LHCN-M2 (cell line): Measurements from ENCODE around the gene SCARB1. TPM values are rescaled to one million over a fixed set of nuclear protein-coding genes. Genes with fewer than 3 reads are reported as not detected.

Source experiments
- DNase-seq: peaks from one replicate; pipeline ENCODE4 v3.0.0-alpha.2; 2012; ENCODE audit warnings: low read depth
- total RNA-seq: library from RNA; depleted of rRNA; stranded (reverse); fragments of >200 nt; gene quantifications from 2 replicates; pipeline ENCODE4 v1.2.3, GENCODE V29; 2014

Gene SCARB1
- total RNA-seq, 1 experiment from 2014 or later: 3.3 TPM

DNA sequence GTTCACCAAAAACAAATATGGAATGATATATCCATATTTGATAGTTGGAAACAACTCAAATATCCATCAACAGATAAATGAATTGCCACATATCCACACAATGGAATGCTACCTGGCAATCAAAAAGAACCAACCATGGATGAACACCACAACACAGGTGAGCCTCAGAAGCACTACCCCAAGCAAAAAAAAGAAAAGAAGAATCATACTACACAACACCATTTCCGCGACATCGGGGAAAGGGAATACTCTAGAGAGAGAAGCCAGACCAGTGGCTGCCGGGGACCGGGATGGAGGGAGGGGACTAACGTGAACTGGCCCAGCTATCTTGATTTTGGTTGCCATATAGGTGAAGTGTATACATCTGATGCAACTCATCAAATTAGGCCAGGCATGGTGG lies 41.4 kb downstream of the SCARB1 start:
- DNase-seq: no peak

DNA sequence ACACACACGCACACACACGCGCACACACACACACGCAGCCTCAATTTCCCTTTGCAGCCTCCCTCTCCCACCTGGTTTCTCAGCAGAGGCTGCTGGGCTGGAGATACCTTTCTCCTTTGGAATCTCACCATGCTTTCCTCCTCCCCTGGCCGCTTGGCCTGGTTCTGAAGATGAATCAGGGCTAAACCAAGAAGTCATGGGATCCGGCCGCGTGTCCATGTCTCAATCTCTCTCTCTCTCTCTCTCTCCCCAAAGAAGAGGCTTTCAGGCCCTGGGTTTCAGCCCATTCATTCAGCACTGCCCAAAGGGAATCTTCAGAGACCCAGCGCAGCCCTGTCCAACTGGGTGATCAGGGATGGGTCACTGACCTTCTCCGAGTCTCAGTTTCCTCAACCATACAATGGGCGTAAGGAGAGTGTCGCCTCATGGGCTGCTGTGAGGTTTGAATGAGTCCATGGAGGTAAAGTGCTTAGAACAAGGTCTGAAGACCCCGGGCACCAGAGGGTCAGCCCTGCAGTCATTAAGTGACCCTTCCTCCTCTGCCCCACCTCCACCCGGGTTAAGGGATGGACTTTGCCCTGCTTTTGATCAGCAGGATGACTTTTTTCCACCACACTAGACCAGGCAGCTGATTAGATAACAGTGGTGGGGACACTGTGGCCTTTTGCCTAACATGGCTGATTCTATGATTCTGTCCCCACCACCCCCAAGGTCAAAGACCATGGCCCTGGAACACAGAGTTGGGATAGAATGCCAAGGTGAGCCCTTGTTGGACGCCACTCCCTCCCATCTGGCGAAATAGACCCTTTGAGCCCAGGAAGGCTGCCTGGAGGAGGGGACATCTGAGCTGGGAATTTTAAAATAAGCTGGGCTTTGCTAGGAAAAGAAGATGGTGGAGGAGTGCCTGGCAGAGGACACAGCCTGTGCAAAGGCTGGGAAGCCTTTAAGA lies 42.1 kb downstream of the SCARB1 start:
- no peak for DNase-seq

DNA sequence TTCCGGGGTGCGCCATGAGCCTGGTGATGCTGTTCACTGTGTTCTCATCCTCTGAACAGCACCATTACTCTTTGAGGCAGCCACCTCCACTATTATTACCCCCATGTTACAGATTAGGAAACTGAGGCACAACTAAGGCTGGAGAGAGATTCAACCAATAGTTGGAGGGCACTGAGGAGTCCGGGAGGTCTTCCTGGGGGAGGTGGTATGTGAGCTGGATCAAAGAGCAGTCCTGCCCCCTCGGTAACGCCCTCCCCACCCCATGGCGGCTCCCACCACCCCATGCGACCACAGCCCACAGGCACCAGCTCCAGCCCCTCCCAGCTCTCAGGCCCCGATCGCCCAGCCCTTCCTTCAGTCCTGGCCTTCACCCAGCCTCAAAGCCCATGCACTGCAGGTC lies 43.5 kb downstream of the SCARB1 start:
- DNase-seq: no peak

DNA sequence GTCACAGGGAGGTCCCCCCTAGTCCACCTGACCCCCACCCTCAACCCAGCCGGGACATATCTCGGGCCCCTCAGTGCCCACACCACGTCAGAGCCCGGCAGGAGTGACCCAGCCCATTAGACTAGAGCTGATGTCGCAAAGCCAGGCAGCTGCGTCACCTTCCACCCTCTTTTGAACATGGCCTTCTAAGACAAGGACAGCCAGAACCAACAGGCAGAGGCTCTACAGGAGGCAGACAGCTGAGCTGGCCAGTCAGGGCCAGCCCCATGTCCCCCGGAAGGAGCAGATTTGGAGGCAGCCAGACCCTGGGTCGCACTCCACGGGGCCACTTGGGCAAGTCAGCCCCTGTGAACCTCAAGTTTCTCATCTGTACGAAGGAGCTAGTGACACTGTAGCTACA lies 44.1 kb downstream of the SCARB1 start:
- no peak for DNase-seq

DNA sequence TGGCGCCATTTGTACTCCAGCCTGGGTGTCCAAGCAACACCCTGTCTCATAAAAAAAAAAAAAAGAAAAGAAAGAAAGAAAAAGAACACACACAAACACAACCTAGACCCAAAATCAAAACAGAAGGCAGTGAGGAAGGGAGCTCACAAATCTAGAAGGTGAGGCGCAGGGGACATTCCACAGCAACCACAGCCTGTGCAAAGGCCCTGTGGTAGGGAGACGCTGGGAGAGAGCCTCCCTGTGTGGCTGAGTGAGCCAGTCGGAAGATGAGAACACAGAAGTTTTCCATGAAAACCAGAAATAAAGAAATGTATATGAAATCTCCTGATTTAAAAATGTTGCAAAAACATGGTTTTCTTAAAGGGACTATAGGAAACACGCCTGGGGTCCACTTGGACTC lies 44.6 kb downstream of the SCARB1 start:
- no peak for DNase-seq

DNA sequence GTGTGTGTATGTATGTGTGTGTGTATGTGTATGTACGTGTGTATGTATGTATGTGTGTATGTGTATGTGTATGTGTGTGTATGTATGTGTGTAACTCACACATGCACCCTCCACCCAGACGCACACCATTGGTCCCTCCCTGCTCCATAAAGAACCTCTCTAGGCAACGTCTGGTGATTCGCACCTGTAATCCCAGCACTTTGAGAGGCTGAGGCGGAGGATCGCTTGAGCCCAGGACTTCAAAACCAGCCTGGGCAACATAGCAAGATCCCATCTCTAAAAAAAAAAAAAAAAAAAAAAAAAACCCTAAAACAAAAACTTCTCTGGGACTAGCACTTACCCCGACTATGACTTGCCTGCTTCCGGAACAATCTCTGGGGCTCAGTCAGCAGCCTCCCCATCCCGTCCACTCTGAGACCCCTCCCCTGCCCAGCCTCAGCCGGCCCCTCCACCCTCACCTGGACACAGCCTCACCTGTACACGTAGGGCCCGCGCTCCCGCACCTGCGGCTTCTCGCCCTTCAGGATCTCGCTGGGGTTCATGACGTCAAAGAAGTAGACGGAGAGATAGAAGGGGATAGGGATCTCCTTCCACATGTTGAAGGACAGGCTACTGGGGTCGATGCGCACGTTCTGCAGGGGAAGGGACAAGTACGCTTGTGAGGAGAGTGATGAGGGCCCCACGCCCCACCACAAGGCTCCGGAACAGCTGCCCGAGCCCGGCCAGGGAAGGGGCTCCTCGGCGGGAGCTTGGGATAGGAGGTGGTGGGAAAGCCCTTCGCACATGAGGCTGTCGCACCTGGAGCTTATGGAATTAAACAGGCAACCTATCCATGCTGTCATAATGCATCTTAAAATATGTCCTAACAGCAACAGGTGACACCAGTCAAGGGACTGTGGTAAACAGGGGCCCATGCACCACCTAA lies 46.3 kb downstream of the SCARB1 start:
- no peak for DNase-seq

DNA sequence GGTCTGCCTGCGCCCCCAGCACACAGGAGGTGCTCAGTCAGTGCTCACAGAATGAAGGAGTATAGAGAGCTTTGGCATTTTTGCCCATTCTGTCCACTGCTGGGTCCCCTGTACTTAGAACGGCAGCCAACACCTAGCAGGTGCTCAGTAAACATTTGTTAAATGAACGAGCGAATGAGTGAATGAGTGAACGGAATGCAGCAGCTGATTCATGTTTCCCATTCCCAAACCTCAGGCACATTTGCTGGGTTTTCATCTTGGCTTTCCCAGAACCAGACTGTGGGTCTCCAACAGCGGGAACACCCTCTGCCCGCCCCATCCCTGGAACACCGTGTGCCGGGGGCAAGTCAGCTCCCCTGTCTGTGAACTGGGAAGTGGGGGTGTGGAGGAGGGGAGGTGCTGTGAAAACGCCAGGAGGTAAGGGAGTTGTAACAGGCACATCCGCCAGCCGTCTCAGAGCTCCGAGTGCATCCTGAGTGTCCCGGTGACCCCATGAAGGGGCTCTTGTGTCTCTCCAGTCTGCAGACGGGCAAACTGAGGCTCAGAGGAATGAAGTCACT lies 47.3 kb downstream of the SCARB1 start:
- DNase-seq: no peak

DNA sequence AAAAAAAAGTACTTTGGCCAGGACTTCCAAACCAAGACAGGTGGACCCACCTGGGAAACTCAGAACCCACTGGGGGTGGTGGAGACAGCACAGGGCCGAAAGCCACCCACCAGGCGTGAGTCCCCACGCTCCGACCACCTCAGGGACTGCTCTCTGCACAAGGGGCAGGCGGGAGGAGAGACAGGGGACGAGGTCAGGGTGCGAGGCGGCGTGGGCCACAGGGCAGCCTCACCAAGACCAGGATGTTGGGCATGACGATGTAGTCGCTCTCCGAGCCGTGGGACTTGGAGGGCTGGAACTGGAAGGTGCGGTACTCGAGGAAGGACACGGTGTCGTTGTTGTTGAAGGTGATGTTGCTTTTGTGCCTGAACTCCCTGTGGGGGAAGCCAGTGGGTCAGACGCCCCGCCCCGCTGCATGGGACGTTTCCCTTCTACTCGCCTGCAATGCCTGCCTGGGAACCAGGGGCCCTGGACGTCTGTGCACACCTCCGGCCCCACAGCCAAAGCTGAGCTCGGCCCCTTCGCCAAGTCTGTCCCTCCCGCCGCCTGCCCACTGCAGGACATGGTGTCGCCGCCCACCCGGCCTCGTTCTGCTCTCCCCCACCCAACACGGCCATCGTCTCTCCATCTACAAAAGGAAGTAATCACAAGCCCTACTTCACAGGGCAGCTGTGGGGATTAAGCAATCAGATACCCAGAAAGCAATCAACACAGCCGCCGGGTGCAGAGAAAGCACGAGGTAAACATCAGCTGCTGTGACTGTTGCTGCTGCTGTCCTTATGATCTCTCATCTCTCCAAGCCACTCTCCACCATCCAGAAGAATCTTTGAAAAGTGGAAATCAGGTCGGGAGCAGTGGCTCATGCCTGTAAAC lies 48.7 kb downstream of the SCARB1 start:
- DNase-seq: no peak

DNA sequence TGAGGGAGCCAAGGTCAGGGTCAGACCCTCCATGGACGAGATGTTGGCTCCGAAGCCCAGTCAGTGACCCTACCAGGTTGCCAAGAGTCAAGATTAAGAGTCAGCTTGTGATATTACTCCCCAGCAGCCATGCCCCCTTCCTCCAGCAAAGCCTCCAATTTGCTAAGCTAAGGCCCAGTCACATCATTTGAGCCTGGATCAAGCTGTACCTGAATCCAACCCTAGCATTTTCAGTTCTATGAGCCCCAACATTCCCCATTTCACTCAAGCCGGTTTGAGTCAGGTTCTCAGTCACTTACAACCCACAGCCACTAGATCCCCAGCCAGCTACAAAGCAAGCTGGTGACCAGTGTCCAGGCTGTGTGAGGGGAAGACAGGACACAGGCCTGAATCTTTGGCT lies 49.9 kb downstream of the SCARB1 start:
- no peak for DNase-seq

DNA sequence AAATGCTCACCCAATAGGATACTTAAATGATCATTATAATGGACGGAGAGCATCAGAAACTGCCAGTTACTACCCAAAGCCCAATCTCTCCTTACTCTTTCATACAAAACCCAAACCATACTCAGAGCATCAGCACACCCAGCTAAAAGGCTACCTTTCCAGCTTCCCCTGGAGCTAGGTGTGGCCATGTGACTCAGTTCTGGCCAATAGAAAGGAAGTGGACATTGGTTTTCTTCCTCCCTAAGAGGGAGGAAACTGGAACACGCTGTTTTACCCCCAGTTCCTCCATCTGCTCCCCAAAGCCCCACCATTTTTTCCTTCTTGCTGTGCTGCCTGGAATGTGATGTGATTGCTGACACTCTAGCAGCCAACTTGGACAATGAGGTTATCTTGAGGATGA lies 50.7 kb downstream of the SCARB1 start:
- DNase-seq: no peak

DNA sequence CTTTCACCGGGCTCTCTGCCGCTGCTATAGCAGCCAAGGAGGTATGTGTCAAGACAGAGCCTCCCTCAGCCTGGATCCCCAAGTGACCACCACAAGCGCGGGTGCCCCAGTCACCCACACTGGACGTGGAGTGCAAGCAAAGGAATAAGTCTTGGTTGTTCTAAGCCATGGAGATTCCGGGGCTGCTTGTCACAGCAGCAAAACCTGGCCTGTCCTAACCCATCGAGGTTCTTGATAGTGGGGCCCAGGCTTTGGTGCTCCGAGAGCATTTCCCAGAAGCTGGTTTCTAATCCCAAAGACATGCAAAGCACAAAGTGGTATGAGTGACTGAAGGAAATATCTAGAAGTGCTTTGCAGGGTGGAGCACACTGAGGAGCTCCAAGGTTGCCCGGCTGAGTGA lies 51.3 kb downstream of the SCARB1 start:
- DNase-seq: no peak

DNA sequence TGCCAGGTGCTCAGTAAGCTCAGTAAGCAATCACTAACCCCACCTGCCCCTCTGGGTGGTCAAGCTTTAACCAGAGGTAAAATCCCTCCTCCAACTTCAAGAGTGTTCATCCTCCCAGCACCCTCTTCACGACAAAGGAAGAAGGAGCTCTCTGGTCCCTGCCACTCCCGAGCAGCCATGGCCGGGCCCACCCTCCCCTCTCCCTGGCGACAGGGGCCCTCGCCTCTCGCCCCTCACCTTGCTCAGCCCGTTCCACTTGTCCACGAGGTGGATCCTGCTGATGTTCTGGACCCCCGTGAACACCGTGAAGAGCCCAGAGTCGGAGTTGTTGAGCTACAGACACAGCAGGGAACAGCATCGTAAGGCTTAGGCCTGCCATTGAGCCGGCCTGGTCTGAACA lies 52.0 kb downstream of the SCARB1 start:
- DNase-seq: no peak

DNA sequence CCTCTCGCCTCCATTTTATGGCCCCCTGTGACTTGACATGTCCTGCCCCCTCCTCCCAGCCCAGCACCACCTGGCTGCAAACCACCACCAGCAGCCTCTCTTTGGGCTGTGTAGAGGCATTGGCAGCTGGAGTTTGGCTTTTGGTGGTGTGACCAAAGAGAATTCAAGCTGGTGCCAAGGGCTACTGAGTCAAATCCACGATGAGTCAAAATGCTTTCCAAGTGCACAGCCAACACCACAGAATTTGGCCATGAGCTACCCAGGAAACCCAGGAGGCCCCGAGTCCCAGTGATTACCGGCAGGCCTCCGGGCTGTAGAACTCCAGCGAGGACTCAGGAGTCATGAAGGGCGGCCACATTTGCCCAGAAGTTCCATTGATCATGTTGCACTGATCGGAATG lies 53.8 kb downstream of the SCARB1 start:
- peak; percentile 49 for DNase-seq

DNA sequence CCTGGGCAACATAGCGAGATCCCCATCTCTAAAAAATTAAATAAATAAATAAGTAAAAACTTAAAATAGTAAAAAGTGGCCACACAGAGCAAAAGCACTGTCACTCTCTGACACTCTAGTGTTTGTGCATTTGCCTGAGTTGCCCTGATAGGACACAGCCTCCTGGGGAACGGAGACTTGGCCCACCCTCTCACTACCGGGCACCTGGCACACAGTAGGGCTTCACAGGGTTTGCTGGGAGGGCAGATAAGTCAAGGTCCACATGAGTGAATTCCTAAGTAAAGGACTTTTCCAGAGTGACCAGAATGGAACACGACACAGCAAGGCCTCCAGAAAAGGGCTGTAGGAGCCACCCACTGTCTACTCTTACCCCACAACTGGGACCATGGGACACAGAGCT lies 54.3 kb downstream of the SCARB1 start:
- DNase-seq: no peak

DNA sequence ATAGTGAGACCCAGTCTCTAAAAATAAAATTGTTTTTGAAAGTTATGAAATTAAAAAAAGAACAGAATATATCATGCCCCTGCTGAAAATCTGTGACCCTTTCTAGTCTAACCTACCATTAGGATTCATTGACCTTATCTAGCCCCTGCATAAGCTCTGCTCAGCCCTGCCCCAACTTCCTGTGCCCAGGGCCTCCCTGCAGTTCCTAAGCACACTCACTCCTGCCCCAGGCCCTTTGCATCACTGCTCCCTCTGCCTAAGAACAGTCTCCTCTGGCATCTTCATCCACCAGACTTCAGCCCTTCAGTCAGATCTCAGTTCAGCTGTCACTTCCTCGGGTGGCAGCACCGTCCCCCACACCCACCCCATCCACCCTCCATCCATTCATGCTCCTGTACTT lies 55.4 kb downstream of the SCARB1 start:
- DNase-seq: no peak

DNA sequence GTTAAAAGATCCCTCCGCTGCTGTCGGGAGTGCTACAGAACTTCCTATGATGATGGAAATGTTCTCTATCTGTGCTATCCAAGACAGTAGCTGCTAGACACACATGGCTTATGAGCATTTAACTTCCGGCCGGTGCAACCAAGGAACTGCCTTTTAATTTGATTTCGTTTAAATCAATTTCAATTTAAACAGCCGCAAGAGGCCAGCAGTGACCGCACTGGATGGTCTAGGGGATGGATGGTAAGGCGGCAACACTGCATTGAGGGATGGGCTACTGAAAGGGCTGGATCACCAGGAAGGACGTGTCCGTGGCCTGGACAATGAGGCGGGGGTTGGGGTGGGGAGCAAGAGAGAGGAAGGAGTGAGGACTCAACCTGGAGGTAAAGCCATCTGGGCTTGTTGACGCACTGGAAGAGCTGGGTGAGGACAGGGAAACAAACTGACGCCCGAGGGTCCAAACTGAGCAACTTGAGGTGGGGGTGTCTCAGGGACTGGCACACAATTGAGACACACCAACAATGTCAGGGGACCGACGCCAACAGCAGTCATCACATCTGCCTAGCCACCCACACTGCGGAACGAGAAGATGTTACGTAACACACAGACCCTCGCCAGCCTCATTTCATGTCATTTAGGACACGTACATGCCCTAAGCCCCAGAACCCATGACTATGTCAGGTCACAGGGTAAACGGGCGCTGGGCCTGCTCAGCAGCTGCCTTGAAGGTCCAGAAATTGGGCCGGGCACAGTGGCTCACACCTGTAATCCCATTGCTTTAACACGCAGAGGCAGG lies 57.6 kb downstream of the SCARB1 start:
- no peak for DNase-seq

DNA sequence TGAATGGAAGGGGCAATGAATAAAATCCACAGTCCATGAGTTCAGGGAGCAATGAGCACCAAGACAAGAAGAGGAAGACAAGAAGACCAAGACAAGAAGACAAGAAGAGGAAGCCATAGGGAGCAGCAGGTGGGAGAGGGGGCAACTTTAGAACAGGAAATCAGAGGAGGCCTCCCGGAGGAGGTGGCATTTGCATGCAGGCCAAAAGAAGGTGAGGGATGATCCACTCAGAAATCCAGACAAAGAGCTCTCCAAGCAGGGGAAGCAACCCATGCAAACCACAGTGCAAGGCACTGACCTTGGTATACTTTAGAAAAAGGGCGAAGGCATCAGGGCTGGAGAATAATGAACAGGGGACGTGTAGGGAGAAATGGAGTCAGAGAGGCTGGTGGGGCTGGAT lies 58.6 kb downstream of the SCARB1 start:
- no peak for DNase-seq

DNA sequence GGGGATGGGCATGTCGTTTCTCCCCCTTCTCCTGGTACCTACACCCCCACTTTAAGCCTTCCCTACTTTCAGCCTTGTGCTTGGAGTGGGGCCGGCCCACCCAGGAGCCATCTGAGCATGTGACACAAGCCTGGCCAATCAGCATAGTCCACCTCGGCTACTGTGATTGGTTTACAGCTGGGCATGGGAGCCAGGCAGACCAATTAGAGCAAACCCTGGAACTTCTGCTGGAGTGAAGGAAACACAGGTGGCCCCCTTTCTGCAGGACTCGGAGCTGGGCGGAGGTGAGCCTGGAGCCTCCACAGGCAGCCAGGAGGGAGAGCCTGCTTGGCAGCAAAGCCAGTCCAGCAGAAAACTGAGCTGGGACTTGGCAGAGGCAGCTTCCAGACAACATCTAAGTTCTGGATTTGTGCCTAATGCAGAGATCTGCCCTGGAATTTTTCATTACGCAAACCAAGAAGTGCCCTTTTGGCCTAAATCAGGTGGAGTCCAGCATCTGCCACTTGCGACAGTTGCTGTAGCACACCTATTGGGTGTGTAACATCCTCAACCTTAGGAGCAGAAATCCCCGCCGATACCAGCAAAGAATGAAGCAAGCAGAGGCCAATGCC lies 59.5 kb downstream of the SCARB1 start:
- peak; percentile 25 for DNase-seq

DNA sequence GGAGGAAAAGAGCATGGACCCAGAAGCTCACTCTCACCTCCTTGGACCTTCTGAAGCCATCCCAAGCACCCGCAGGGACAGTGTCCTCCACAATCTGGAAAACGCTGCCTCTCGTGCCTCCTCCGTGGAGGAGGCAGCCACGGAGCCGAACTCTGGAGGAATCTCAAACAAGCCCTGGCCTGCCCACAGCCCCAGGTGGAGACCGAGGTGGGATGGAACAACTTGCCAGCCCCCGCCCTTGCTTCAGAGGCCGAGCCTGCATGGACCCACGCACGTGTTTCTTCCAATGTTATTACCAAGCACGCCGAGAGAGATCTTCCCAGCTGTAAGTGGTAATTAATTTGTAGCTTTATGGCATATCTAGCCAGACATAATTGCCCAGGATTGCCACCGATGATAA lies 61.3 kb downstream of the SCARB1 start:
- DNase-seq: no peak

DNA sequence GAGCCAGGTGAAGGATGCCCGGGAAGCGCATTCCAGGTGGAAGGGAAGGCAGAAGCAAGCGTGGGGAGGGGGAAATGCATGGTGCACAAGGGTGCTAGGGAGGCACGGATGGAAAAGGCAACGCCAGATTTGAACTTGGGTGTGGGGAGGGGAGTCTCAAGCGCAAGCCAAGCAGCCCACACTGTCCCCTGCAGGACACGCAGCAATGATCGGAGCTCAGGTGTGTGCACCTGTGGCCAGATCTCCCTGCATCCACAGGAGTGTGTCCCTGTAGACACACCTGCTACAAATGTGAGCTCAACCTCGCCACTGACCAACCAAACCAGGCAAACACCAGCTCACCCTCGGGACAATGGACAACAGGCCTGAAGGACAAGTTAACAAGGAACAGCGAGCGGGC lies 63.2 kb downstream of the SCARB1 start:
- no peak for DNase-seq
